NCI-H1092 (cell line): Measurements from ENCODE around the gene ITCH.
"Not testable (repeated sequence)": the region's sequence is repeated elsewhere in the genome, so short reads cannot be mapped to it uniquely, and the experiment has no call there.

Experiments used
- DNase-seq: peaks from one replicate; lab custom pipeline; 2025; lab: John Stamatoyannopoulos, UW

ITCH gene

GRCh38 chr20:34510575-34510974, 147.5 kb downstream of the ITCH start:
- DNase-seq = no peak

DNA sequence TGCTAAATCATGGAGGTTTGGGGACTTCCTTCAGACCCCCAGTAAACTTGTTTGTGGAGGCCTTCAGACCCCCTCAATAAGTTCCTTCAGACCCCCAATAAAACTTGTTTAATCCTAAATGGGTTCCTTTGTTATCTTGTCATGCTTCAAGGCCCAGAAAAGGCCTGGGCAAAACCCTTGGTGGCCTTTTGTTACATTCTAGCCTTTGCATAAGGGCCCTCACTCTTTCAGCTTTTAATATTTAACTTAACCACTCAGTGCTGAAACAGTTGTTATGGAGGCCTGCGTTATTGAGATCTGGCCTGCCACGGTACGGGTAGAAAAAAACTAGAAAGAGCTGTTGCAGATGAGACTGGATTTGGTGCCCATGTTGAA, 148.8 kb downstream of the ITCH start:
- DNase-seq = no peak

GRCh38 chr20:34512266-34512954, 149.3 kb downstream of the ITCH start:
- DNase-seq = no peak

GRCh38 chr20:34512955-34513419, 149.9 kb downstream of the ITCH start:
- DNase-seq = no peak

- DNase-seq = not testable (repeated sequence)
These were observed 151.0 kb downstream of the ITCH start for GRCh38 chr20:34514034-34514433.

- DNase-seq = no peak
These were observed 151.9 kb downstream of the ITCH start for GRCh38 chr20:34514897-34515483.

GRCh38 chr20:34515484-34516246, 152.6 kb downstream of the ITCH start:
- peak; percentile 57 for DNase-seq

GRCh38 chr20:34516247-34517113, 153.4 kb downstream of the ITCH start, which contains the start of gene DYNLRB1:
Gene DYNLRB1 (plus strand): TSS chr20:34516422. CDS start chr20:34516459, 37 bp downstream.
- peak; percentile 98 for DNase-seq

DNA sequence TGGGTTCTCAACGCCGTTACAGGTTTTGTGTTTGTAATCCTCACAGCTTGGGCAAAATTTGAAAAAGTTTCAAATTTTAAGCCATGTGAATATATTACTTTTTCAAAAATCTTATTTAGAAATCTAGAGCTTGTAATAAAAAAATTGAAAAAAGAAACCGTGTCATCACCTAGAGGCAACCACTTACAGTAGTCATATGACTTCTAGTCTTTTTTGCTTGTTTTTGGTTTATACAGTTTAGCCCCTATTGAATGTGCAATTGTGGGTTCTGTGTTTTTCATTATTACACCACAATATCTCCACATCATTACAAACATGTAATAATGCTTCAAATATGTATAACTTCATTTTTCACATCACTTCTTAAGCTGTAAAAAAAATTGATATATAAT, 154.0 kb downstream of the ITCH start:
- no peak for DNase-seq

- DNase-seq = not testable (repeated sequence)
These were observed 155.8 kb downstream of the ITCH start for GRCh38 chr20:34518863-34519262.

DNA sequence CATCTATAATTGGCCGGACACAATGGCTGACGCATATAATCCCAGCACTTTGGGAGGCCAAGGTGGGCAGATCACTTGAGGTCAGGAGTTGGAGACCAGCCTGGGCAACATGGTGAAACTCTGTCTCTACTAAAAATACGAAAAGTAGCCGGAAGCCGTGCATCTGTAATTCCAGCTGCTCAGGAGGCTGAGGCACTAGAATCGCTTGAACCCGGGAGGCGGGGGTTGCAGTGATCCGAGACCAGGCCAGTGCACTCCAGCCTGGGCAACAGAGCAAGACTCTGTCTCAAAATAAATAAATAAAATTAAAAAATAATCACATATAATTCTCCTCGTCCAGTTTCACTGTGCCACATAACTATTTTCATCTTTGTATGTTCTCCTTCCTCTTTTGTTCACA, 156.8 kb downstream of the ITCH start:
- not testable (repeated sequence) for DNase-seq

GRCh38 chr20:34522969-34523871, 160.1 kb downstream of the ITCH start:
- DNase-seq = no peak

DNA sequence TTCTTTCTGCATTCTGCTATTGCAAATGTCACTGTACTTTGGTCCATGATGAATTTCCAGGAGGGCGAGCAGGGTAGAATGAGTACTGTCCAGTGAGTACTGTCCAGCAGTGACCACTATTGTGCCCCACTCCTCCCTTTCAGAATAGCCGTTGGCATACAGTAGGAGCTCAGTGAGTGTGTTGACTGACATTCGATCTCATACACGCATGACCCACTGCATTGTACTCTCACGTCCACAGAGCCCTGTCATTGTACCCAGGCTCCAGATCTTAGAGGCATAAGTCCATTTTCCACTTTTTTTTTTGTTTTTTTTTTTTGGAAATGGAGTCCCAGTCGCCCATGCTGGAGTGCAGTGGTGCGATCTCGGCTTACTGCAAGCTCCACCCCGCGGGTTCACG, 161.4 kb downstream of the ITCH start:
- no peak for DNase-seq

- DNase-seq = no peak
These were observed 162.3 kb downstream of the ITCH start for GRCh38 chr20:34525342-34525708.

DNA sequence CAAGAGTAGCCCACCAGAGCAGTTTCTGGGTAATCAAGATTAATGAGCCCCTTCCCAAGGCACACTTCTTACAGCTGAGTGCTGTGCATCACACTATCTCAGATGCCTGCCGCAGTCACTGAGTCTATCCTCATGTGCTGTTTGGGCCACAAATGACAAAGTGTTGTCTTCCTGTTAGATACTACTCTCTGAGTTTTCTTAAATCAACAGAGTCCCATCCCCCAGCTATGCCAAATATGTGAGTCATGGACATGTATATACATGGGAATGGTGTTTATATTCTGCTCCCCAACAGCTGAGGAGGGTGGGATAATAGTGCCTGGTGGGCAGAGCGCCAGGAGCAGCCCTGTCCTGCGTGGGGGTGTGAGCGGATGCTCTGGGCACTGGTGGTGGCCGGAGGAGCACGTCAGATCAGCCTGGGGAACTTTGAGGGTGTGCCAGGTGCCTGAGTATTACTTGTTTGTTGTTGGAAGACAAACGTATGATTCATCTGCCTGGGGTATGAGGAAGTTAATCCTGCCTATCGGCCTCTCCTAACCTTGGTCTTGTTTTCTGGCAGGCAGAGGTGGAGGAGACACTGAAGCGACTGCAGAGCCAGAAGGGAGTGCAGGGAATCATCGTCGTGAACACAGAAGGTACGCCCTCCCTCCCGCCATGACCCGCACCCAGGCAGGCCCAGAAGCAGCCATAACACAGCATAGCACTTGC, 162.8 kb downstream of the ITCH start:
- no peak for DNase-seq

DNA sequence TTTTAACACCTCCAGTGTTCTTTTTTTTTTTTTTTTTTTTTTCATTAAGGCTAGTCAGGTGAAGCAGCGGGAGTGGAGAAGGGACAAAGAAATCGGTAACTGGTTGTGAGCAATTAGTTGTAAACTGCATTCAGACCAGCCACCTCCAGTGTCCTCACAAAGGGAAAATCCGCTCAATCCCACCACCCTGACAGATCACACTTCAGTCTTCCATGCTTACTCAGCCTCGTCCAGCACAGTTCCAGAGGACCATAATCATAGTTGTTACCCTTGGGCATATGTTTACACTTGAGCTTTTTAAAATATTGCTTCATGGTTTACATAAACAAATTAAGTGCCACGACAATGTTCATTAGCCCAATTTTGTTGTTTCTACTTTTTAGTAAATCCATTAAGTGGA, 163.4 kb downstream of the ITCH start:
- no peak for DNase-seq

DNA sequence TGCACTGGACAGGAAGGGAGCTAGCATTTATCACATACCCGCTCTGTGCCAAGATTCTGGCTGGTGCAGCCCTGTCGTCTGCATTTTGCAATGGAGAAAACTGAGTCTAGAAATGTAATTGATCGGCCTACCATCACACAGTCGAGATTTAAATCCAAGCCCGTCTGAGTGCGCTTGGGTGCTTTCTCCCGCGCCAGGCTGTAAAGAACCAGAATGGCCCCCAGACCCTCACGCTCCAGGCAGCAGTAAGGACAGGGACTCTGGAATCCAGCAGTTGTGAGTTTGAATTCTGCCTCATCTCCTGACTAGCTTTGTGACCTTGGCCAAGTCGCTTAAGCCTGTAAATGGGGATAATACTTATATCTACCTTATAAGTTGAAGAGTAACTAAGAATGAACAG, 163.9 kb downstream of the ITCH start:
- DNase-seq = no peak

DNA sequence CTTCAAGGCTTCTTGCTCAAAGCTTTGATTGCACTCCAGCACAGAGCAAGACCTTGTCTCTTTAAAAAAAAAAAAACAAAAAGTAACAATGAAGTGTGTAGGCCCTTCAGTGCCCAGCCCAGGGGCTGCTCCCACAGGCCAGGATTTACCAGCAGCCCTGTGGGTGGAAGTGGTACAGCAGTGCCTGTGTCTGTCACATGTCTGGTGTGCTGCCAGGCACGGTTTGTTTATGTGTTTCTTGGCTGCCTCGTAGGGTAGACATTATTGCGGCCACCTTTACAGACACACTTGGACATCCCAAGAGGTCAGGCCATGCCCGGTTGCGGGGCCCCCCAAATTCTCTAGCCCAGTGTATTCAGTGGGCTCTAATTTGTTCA, 165.8 kb downstream of the ITCH start:
- DNase-seq = no peak

- DNase-seq = no peak
These were observed 166.7 kb downstream of the ITCH start for GRCh38 chr20:34529742-34530141.

DNA sequence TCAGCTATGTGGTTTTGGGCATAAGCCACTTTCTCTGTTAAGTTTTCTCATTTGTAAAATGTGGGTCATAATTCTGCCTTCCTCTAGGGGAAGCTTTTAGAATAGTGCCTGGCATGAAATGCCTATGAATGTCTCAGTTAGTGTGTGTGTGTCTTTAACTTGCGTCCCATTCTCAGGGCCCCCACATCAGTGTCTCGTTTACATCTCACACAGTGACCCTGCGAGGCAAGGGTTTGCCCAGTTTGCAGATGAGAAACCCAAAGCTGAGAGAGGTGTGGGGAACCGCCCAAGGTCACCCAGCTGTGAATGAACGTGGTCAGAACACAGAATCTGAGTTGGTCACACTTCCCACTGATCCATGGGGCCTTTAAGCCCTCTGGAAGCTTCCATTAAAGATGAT, 167.3 kb downstream of the ITCH start:
- DNase-seq = no peak
